Amygdala (tissue), 56 donors: ENCODE results near the gene SLC15A2.
"Not testable (repeated sequence)": the region's sequence is repeated elsewhere in the genome, so short reads cannot be mapped to it uniquely, and the experiment has no call there.

Experiments
- DNase-seq, 56 donors: peaks; one replicate each; lab custom pipeline; 2025; lab: John Stamatoyannopoulos, UW

Gene SLC15A2

DNA sequence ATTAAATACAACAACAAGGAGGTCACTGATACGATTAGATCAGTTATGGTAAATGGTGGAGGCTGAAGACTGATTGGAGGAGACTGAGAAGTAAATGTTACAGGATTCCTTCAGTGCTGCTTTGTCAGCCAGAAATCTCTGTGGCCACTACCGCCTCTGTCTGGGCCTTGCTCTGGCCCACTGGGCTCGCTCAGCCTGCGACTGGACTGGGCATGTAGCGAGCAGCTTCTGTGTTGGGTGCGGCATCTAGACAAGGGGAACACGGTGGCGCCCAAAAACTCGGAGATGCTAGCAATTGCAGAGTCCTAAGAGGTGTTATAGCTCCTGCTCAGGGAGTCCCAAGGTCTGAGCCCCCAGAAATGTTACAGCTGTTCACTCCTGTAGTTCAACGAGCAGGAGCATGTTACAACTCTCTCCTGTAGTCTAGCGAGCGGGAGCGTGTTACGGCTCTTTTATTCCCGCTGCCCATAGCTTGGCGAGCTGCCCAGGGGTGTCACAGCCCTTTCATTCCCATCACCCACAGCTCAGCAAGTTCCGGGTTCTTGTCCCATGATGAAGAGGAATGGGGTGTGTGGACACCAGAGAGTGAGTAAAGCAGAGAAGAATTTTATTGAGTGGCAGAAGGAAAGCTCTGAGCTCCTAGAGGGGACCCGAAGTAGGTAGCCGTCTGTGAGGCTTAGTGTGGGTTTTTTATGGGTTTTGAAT is 24.7 kb downstream of the SLC15A2 start:
- DNase-seq: peak in 8 of 56 donors; percentile 1 to 21 (median 4)

DNA sequence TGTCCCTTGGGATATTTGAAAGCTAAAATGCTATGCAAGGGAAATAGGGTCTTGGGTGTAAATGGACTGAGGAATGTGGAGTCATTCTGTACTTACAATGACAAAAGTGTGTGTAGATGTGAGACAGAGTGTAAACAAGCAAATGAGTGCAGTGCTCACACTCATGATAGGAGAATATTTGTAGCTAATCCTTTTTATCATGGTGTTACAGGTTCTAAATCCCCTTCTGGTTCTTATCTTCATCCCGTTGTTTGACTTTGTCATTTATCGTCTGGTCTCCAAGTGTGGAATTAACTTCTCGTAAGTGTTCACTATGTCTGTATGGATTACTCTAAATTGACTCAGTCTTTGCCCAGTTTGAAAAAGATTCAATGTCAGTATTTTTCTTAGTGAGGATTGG is 30.5 kb downstream of the SLC15A2 start:
- DNase-seq: no peak

DNA sequence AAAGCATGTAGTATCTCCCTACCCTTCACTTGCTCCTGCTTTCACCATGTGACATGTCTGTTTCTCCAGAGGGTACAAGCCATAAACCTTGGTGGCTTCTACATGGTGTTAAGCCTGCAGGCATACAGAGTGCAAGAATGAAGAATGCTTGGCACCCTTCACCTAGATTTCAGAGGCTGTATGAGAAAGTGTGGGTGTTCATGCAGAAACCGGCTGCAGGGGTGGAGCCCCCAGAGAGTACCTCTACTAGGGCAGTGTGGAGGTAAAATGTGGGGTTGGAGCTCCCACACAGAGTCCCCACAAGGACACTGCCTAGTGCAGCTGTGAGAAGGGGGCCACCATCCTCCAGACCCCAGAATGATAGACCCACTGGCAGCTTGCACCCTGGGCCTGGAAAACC is 32.2 kb downstream of the SLC15A2 start:
- no peak for DNase-seq

DNA sequence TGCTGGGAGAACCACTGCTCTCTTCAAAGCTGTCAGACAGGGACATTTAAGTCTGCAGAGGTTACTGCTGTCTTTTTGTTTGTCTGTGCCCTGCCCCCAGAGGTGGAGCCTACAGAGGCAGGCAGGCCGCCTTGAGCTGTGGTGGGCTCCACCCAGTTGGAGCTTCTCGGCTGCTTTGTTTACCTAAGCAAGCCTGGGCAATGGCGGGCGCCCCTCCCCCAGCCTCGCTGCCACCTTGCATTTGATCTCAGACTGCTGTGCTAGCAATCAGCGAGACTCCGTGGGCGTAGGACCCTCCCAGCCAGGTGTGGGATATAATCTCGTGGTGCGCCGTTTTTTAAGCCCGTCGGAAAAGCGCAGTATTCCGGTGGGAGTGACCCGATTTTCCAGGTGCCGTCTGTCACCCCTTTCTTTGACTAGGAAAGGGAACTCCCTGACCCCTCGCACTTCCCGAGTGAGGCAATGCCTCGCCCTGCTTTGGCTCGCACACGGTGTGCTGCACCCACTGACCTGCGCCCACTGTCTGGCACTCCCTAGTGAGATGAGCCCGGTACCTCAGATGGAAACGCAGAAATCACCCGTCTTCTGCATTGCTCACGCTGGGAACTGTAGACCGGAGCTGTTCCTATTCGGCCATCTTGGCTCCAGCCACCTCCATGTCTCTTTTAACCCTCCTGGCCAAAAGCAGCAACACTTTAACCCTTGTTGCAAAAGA is 44.1 kb downstream of the SLC15A2 start:
- DNase-seq: not testable (repeated sequence)

DNA sequence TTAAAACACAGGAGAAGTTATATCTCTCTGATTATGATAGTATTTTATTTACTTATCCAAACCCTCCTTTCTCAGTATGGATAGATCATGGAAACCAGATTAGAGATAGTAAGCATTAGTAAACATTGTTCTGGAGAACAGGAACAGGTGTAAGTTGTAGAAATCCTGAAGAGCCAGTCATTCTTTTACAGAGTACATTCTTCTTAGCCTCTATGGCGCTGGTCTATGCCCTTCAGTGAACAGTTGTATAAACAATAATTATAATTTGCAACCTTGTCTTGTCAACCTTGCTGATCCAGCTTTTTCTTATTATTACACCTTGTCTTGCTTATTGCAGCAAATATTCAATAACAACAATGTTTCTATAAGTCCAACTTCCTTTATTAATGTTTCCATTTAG is 47.4 kb downstream of the SLC15A2 start:
- no peak for DNase-seq

- DNase-seq: no peak
Measured at GRCh38 chr3:121942116-121942786, 48.0 kb downstream of the SLC15A2 start.

- no peak for DNase-seq
Measured at GRCh38 chr3:121943431-121943830, 49.2 kb downstream of the SLC15A2 start.

- DNase-seq: no peak
Measured at GRCh38 chr3:121948641-121949040, 54.4 kb downstream of the SLC15A2 start.

DNA sequence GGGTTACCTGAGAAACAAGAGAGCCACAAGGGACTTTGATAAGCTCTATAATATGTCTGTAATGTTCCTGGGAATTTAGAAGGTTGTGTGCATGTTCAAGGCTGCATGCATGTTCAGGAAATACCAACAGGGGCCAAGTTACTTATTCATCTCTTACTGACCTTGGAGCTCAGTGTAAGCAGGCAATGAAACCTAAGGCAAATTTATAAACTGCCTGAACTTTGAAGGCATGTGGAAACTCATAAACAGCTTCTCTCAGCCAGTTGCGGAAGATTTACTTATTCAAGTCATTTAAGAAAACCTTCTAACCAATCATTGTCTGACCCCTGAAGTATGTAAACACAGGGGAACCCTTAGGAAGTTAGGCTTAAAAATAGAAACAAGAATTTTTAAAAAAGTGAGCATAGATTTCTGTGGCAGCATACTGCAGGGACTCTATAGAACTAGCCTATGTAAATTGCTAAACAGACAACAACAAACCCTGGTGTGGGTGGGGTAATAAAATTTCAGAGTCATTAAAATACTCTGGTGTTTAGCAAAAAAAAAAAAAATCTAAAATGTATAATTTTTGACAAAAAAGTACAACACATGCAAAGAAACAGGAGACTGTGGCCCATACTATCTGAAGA is 57.2 kb downstream of the SLC15A2 start:
- DNase-seq: no peak

- DNase-seq: no peak
Measured at GRCh38 chr3:121956363-121956762, 62.2 kb downstream of the SLC15A2 start.

DNA sequence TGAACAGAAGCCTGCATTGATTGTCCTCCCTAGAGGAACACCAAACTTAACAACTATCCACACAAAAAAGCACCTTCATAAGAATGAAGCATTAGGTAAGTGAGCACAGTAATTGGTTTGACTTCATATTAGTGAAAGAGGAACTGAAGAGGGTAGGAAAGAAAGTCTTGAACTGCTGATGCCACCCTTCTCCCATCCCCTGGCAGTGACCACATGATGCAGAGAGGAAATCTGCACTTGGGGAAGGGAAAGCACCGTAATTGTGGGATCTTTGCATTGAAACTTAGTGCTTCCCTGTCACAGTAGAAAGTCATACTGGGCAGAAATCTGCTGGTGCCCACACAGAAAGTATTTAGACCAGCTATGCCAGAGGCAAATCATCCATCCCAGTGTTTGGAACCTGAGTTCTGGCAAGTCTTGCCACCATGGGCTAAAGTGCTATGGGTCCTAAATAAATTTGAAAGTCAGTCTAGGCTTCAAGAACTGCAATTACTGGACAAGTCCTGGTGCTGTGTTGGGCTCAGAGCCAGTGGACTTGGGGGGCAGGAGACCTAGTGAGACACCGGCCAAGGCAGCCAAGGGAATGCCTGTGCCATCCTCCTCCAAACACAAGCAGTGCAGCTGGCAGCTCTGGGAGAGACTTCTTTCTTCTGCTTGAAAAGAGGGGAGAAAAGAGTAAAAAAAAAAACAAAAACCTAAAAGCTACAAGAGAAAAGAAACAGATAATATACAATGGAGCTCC is 63.6 kb downstream of the SLC15A2 start:
- peak in 16 of 56 donors; percentile 0 to 42 (median 5) for DNase-seq

DNA sequence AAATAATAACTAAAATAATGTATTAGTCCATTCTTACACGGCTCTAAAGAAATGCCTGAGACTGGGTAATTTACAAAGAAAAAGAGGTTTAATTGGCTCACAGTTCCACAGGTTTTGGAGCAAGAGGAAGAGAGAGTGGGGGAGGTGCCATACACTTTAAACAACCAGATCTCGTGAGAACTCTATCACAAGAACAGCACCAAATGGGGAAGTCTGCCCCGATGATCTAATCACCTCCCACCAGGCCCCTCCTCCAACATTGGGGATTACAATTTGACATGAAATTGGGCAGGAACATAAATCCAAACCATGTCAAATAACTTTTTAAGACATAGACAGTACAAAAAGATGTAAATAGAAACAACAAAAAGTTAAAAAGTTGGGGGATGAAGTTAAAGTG is 64.6 kb downstream of the SLC15A2 start:
- DNase-seq: no peak

DNA sequence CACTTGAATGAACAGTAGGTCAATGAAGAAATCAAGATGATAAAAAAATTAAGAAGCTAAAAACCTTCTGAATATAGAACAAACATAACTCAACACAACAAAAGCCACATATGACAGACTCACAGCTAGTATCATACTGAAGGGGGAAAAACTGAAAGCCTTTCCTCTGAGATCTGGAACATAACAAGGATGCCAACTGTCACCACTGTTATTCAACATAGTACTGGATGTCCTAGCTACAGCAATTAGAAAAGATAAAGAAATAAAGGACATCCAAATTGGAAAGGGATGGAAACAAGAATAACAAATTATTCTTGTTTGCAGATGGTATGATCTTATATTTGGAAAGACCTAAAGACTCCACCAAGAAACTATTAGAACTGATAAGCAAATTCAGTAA is 67.1 kb downstream of the SLC15A2 start:
- no peak for DNase-seq

- no peak for DNase-seq
Measured at GRCh38 chr3:121962443-121962842, 68.2 kb downstream of the SLC15A2 start.

DNA sequence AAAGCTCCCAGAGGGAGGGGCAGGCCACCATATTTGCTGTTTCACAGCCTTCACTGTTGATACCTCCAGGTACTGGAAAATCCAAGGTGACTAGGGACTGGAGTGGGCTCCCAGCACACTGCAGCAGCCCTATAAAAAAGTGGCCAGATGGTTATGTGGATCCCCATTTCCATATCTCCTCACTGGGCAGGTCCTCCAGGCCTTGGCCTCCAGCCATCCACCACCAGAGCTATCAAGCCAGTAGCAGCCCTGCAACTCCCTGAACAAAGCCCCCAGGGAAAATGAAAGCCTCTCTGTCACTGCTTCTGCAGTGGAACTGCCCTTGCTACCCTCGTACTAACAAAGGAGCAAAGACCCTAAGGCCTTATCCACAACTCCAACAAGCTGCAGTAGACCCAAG is 69.4 kb downstream of the SLC15A2 start:
- no peak for DNase-seq

DNA sequence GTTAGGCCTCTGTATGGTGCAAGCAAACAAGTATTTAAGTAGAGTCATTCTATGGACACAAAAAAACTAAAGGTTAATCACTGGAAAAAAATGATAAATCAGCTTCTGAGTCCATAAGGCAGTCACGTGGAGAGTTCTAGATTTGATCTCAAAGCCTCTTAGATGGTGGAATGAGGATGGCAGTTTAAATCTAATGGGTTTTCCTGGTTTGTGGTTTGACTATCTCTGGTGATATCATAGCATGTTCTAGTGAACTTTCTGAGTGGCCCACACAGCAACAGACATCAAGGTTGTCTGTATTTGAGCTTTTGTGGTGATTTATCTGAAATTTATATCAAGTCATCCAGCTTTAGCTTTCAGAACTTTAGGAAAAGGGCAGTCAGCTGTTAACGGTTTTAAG is 75.4 kb downstream of the SLC15A2 start:
- DNase-seq: no peak

GRCh38 chr3:121970047-121970446 is 75.8 kb downstream of the SLC15A2 start:
- no peak for DNase-seq

DNA sequence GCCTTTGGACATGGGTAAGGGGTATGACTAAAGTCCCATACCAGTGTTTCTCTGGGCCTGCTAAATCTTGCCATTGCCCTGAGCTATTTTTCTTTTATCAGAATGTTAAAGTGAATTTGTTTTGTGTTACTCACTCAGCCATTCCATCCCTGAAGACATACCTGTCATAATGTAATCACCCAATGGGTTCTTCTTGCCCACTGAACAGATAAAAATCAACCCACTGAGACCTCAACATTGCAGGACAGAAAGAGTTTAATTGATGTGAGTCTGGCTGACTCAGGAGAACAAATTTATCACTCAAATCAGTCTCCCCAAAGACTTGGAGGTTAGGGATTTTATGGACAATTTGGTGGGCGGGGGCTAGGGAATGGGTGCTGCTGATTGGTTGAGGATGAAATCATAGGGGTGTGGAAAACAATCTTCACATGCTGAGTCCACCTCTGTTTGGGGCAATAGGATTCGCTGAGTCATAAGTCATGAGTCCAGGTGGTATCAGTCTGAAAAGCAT is 80.5 kb downstream of the SLC15A2 start:
- no peak for DNase-seq

DNA sequence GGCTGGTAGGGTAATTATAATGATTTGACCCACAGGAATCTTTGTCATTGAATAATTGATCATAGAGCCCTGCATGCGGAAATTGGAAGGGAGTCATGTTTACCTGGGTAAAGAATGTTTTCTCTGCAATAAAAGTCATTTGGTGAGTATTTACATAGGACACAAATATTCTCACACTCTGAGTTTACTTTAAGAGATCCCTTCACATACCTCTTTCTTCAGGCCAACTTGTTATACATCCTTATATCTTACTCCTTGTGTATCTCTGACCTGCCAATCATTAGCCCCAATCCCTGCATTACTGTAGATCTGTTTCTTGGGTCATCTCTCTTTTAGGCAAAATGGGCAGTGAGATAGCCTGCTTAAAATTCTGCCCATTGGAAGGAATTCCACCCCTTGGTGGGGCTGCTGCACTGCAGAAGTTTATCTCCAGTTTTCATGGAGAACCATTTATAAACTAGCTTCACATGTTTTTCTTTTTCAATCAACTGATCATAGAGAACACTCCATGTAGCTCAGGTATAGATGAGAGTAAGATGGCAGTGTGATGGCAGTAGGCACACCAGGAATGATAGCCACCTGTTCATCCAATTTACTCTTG is 81.6 kb downstream of the SLC15A2 start:
- DNase-seq: no peak

DNA sequence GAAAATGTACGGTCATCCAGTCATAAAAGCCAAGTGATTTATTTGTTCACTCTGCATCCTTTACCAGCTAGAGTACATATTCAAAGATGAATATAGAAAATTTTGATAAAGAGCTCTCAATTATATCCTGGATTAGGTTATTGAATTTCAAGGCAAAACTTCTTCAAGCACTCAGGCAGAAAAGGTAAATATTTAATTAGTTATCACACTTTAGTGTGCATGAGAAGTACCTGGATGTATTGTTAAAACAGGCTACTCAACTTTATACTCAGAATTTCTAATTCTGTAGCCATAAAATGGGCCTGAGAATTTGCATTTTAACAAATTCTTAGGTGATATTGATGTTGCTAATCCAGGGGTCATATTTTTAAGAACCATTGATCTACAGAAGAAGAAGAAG is 82.5 kb downstream of the SLC15A2 start:
- DNase-seq: no peak
